T47D (cell line): ENCODE results near the gene MGMT.

Experiments
- DNase-seq, 2 experiments: peaks; one replicate each; pipeline versions ENCODE4 v3.0.0 to v3.0.0-alpha.2; 2011 to 2012; ENCODE audit warnings: low read depth in 1 of 2, low spot score in 1 of 2
- JUND ChIP-seq: IDR thresholded peaks from 2 replicates; pipeline ENCODE4 v1.6.1; 2012; ENCODE audit warnings: low read depth
- in situ Hi-C: cut with HindIII; loops from 2 replicates; pipeline ENCODE4 v1.10.0; 2016; ENCODE audit warnings: low sequenced_read_pairs, low pct_unique_long_range_greater_than_20kb

The MGMT gene

GRCh38 chr10:129642427-129642826 lies 175.4 kb downstream of the MGMT start:
- in situ Hi-C loops, result no loop called here
- no peak for DNase-seq
- TF ChIP-seq JUND, result no peak

- TF ChIP-seq JUND, result no peak
- in situ Hi-C loops, result no loop called here
- no peak for DNase-seq
Measured at GRCh38 chr10:129643266-129643665, 176.2 kb downstream of the MGMT start.

- no peak for TF ChIP-seq JUND
- in situ Hi-C loops, result no loop called here
- DNase-seq, result no peak
Measured at GRCh38 chr10:129645487-129645886, 178.4 kb downstream of the MGMT start.

- no peak for DNase-seq
- no peak for TF ChIP-seq JUND
- in situ Hi-C loops, result no loop called here
Measured at GRCh38 chr10:129646973-129647372, 179.9 kb downstream of the MGMT start.

- in situ Hi-C loops, result no loop called here
- DNase-seq, result no peak
- TF ChIP-seq JUND, result no peak
Measured at GRCh38 chr10:129647590-129647989, 180.5 kb downstream of the MGMT start.

- TF ChIP-seq JUND, result no peak
- in situ Hi-C loops, result no loop called here
- no peak for DNase-seq
Measured at GRCh38 chr10:129648856-129649255, 181.8 kb downstream of the MGMT start.

GRCh38 chr10:129652021-129652420 lies 185.0 kb downstream of the MGMT start:
- no peak for DNase-seq
- in situ Hi-C loops, result no loop called here
- no peak for TF ChIP-seq JUND

- in situ Hi-C loops, result no loop called here
- no peak for DNase-seq
Measured at GRCh38 chr10:129652521-129653201, 185.6 kb downstream of the MGMT start.

GRCh38 chr10:129653428-129653827 lies 186.4 kb downstream of the MGMT start:
- DNase-seq, result no peak
- no peak for TF ChIP-seq JUND
- in situ Hi-C loops, result no loop called here

More at GRCh38 chr10:129652521-129653201, 185.6 kb downstream of the MGMT start:
- TF ChIP-seq JUND, result no peak

- in situ Hi-C loops, result no loop called here
- DNase-seq, result no peak
- no peak for TF ChIP-seq JUND
Measured at GRCh38 chr10:129653861-129654260, 186.8 kb downstream of the MGMT start.

GRCh38 chr10:129654461-129654860 lies 187.4 kb downstream of the MGMT start:
- DNase-seq, result no peak
- no peak for TF ChIP-seq JUND
- in situ Hi-C loops, result no loop called here

GRCh38 chr10:129655007-129655678 lies 188.1 kb downstream of the MGMT start:
- no peak for TF ChIP-seq JUND
- no peak for DNase-seq
- in situ Hi-C loops, result no loop called here

- in situ Hi-C loops, result no loop called here
- no peak for DNase-seq
- TF ChIP-seq JUND, result no peak
Measured at GRCh38 chr10:129655679-129656031, 188.6 kb downstream of the MGMT start.

GRCh38 chr10:129656642-129657041 lies 189.6 kb downstream of the MGMT start:
- no peak for TF ChIP-seq JUND

More at GRCh38 chr10:129656642-129657041, 189.6 kb downstream of the MGMT start:
- no peak for DNase-seq
- in situ Hi-C loops, result no loop called here
